NCI-H2107 treated with DMSO at 0.1 percent for 48 hours (cell line): ENCODE data around the gene HCRTR1.

Experiments
- DNase-seq: peaks from one replicate; lab custom pipeline; 2025; ENCODE audit not compliant: unreplicated experiment; lab: John Stamatoyannopoulos, UW

HCRTR1 gene

DNA sequence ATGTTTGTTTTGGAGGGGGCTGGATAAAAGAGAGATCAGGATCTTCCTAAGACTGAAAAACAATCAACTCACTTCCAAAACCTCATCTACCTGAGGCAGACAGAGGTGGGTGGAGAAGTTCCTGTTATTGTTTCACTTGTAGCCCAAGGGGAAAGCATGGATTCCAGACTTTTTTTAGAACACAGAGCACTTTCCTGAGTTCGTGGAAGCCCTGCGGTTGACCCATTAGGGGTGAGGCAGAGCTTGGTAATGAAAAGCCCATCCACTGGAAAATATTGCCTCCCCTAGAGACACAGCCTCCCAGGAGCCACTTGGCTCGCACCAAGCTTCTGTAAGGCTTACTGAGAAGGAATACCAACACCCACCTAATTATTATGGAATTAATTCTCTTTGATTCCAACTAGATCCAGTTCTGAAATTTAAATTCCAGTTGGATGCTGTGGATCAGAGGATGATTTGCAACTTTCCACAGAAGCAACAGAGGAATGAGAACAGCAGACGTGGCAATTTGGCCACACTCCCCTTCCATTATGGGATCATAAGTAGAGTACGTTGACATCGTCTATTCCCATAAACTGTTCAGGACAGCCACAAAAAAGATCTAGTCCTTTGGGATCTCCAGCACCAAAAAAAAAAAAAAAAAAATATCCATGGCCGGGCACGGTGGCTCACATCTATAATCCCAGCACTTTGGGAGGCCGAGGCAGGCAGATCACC lies 31.3 kb downstream of the HCRTR1 start:
- DNase-seq: no peak

DNA sequence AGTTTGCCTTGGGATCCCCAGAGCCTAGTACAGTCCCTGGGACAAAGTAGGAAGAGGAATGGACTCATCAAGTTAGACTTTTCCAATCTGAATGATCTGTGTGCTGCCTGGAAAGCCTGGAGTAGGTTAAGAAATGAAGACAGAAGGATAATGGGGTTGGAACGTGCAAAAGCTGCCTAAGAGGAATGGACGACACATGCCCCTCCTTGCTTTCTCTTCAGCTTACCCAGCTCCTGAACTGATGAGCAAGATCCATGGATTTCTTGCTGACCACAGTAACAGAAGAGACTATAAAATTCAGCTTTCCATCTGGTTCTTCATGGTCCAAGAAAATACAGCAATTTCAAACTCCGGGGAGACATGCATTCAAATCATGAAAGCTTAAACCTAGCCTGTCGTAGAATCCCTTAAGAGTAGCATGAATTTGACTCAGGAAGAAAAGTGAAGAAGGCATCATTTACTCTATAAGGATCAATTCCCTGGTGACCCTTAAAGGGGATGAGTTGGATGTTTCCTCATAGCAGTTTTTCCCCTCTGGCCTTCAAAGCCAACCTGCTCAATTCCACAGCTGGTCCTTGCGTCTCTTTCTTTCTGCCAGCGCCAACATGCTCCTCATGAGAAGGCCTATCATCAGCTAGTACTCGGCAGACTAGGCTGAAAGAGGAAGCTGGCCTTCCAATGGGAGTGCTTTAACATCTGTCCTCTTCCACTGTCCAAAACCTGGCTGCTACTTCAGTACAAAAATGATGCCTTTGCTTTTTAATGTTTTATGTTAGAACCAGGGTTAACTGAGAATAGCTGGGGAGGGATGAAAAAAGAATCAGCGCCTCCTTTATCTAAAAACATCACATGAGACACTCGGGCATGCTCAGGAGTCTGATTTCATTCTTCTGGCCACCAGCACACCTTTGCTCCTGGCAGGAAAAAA lies 32.9 kb downstream of the HCRTR1 start:
- DNase-seq: no peak

GRCh38 chr1:31651089-31651420 lies 33.6 kb downstream of the HCRTR1 start:
- no peak for DNase-seq

GRCh38 chr1:31651766-31652165 lies 34.3 kb downstream of the HCRTR1 start:
- no peak for DNase-seq

- no peak for DNase-seq
Measured at GRCh38 chr1:31652891-31653499, 35.5 kb downstream of the HCRTR1 start.

- no peak for DNase-seq
Measured at GRCh38 chr1:31653717-31654473, 36.4 kb downstream of the HCRTR1 start.

GRCh38 chr1:31654474-31654776 lies 36.9 kb downstream of the HCRTR1 start:
- DNase-seq: no peak

- no peak for DNase-seq
Measured at GRCh38 chr1:31655104-31655503, 37.6 kb downstream of the HCRTR1 start.

GRCh38 chr1:31655756-31656155 lies 38.3 kb downstream of the HCRTR1 start:
- no peak for DNase-seq

GRCh38 chr1:31657020-31657804 lies 39.7 kb downstream of the HCRTR1 start:
- no peak for DNase-seq

- DNase-seq: no peak
Measured at GRCh38 chr1:31657972-31658510, 40.6 kb downstream of the HCRTR1 start.

GRCh38 chr1:31658721-31659120 lies 41.2 kb downstream of the HCRTR1 start:
- DNase-seq: no peak

DNA sequence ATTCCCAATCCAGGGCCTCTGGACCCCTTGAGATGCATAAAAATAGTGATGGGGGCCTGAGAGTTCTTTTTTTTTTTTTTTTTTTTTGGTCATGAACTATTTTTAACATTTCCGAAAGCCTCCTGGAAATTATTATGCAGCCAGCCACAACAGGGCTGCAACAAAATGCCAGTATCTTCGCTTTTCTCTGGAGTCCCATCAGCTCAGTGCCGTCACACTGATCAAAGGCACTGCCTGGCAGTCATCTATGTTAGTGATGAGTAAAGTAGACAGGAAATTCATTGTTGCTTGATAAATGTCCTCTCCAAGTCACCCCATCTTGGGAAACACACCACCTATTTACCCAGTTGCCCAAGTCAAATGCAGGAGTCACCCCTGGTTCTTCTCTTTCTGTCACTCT lies 42.4 kb downstream of the HCRTR1 start:
- no peak for DNase-seq

DNA sequence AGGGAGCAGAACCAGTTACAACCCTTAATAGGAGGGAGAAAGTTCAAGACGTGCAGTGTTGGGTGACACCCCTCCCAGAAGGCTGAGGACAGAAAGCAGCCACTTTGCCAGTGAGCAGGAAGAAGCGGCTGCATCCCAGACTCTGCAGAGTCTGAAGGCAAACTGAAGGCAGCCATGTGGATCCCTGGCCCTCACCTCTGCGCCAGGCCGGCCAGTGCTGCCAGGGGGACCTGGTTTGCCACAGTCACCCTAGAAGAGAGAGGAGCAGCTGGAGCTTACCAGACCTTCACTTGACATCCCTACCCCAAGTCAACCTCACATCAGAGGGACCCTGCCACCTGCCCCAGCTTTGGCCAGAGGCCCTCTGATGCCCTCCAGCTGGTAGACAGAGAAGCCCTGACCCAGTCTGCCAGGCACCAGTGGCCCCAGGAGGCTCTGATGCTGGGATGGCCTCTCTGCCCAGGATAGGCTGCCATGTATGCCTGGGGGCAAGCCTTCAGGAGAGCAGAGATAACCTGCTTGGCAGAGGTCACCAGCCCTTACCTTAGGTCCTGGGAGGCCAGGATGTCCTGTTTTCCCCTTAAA lies 43.5 kb downstream of the HCRTR1 start:
- no peak for DNase-seq

DNA sequence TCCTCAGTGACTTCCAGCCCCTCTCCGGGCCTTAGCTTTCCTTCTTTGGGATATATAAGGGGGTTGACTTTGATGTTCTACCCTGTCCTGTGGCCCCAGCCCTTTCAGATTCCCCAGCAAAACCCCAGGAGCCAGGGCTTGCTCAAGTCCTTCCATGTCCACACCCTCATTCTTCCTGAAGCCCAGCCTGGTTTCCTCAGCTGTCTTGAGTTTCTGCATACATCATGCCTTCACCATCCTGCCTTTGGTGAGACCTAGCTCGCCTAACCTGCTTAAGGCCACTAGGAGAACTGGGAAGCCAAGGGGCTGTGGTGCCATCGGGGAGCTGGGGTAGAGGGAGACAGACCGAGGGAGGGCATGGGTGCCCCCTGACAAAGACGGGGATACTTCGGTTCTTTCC lies 44.4 kb downstream of the HCRTR1 start:
- no peak for DNase-seq

DNA sequence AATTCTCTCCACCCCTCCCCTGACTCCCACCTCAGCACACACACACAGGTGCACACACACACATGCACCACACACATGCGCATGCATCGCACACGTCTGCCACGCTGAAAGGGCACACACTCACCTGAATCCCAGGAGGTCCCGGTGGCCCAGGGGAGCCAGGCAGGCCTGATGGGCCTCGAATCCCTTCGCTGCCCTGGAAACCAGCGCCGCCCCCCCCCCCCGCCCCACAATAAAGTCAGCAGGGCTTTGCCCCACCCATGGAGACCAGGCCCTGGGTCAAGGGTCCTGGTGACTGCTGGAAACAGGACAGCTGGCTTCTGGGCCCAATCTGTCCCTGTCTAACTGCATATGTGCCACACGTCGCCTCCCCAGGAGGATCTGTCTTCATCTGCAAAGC lies 45.0 kb downstream of the HCRTR1 start:
- no peak for DNase-seq

DNA sequence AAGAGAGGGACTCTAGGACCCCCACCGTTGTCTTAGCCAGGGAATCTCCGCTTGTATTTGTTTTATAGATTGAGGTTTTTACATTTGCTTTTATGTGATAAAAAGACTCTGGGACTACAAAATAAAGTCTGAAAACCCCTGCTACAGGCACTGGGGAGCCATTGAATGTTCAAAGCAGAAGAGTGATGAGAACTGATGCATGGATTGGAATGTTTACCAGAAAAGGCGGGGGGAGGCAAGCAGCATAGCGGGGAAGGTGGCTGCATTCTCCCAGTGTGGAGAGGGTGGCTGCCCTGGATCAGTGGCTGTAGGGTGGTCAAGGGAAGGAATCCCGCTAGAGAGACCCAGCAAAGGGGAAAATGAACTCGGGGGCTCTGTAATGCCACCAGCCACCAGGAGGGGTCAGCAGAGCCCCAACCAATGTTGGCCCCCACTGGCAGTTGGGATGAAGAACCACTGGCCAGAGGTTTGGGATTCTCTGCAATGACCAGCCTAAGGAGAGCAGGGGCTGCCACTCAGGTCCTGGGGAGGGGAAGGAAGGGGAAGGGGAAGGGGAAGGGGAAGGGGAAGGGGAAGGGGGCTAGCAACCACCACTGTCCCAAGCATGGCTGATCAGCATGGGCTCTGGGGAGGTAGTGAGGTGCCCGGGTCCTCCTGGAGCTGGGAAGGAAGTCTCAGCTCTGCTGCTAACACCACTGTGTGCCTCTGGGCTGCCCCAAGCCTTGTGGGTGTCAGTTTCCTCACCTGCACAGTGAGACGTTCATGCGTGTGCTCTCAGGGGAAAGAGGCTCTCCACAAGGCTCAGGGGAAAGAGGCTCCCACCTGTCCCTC lies 46.3 kb downstream of the HCRTR1 start:
- peak; percentile 5 for DNase-seq

DNA sequence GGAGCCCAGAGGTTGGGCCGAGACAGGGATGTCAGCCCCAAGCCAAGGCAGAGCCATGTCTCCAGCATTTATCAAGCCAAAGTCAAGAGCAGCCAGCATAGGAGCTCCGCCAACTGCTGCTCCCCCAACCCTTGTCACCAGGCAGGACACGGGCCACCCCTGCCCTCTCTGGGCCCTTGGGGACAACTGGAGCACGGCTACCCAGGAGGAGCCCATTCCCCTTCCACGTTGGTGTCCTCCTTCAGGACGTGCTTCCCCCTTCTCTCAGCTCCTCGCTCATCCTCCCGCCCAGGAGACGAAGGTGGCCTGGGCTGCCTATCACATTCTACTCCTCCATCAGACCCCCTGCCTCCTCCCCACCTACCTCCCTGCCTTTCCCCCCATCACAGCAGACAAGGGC lies 47.0 kb downstream of the HCRTR1 start:
- no peak for DNase-seq

DNA sequence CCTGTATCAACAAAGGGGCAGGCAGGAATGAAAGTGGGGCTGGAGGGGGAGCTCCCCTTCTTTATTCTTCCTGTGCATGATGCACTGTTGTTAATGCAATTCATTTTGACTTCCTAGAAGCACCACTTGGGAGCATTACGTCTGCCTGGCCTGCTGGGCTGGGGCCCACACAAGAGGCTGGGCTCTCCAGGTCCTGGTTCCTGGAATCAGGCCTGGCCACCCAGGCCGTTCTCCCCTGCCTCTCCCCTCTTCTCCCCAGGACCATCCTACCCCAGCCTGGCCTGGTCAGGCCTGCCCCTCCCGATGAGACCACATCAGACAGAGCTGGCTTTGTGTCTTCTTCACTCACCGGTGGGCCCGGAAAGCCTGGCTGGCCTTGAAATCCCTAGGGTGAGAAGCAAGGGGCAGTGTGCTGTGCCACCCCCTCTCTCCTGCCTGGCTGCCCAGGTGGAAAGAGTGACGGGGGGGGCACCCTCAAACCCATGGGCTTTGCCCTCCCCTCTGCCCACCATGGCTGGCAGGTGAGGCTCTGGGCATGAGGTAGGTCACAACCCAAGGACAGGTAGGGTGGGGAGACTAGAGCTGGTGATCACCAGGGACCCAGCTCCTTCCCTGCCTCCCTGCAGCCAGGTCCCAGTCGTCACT lies 47.9 kb downstream of the HCRTR1 start:
- no peak for DNase-seq
